Prostate gland (tissue), 2 donors: ENCODE results near the gene SNX18.

Experiments
- POLR2A ChIP-seq: fragments of 450-650 bp; IDR thresholded peaks from one replicate; pipeline ENCODE4 v1.6.1; 2016; ENCODE audit warnings: antibody characterized with exemption, mild to moderate bottlenecking
- TF ChIP-seq, protein P1 (sequence below), 4 experiments: fragments of 200-600 bp in 2 of 4; fragments of 450-650 bp in 2 of 4; sonication (generic) in 2 of 4; IDR thresholded peaks; 1 replicate in 3 of 4; 2 replicates in 1 of 4; pipeline ENCODE4 v1.5.1; 2016 to 2019; ENCODE audit warnings: antibody characterized with exemption in 4 of 4, mild to moderate bottlenecking in 2 of 4, moderate library complexity in 2 of 4

DNA sequence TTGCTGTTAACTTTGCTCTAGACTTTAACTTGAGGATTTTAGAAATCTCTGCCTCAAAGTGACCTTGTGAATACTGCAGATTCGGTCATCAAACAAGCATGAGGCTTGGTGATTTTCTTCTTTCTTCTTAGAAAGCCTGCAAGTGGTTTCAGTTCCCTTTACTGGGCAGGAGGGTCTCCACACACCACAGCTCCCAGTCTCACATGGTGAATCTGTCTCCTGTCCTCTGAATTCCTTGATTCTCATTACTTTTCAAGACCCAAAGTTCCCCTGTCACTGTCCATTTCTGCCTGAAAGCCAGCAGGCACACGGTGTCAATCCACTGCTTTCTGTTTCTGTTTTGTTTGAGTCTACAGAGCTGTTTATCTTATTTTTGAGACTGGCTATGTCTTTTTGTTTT, 47.9 kb upstream of the SNX18 start:
- TF ChIP-seq, protein P1, sequence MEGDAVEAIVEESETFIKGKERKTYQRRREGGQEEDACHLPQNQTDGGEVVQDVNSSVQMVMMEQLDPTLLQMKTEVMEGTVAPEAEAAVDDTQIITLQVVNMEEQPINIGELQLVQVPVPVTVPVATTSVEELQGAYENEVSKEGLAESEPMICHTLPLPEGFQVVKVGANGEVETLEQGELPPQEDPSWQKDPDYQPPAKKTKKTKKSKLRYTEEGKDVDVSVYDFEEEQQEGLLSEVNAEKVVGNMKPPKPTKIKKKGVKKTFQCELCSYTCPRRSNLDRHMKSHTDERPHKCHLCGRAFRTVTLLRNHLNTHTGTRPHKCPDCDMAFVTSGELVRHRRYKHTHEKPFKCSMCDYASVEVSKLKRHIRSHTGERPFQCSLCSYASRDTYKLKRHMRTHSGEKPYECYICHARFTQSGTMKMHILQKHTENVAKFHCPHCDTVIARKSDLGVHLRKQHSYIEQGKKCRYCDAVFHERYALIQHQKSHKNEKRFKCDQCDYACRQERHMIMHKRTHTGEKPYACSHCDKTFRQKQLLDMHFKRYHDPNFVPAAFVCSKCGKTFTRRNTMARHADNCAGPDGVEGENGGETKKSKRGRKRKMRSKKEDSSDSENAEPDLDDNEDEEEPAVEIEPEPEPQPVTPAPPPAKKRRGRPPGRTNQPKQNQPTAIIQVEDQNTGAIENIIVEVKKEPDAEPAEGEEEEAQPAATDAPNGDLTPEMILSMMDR (IDR thresholded peaks at IDR 0.05), result no peak
- no peak for TF ChIP-seq POLR2A
